ENCODE data around the gene TRIM4. TPM values are rescaled to one million over a fixed set of nuclear protein-coding genes. Genes with fewer than 3 reads are reported as not detected.
"Not testable (repeated sequence)": the region's sequence is repeated elsewhere in the genome, so short reads cannot be mapped to it uniquely, and the experiment has no call there.

Gene TRIM4
- total RNA-seq (2014; rRNA removed; shearing (Covaris generic)), result 19.1 and 19.4 TPM in 2 replicates

GRCh38 chr7:99918959-99919813, at the start of gene TRIM4:
TRIM4 (minus strand) TSS chr7:99919530; CDS start chr7:99919401, 129 bp downstream.
- peak; percentile 93 for DNase-seq (ENCODE audit: low read depth)

GRCh38 chr7:99958564-99959227, 39.4 kb upstream of the TRIM4 start:
- no peak for DNase-seq (ENCODE audit: low read depth)

- no peak for DNase-seq (ENCODE audit: low read depth)
Observed at GRCh38 chr7:99955247-99955646, 35.9 kb upstream of the TRIM4 start.

GRCh38 chr7:99954643-99955042, 35.3 kb upstream of the TRIM4 start:
- not testable (repeated sequence) for DNase-seq (ENCODE audit: low read depth)

GRCh38 chr7:99953649-99954048, 34.3 kb upstream of the TRIM4 start:
- DNase-seq (ENCODE audit: low read depth), result no peak

- not testable (repeated sequence) for DNase-seq (ENCODE audit: low read depth)
Observed at GRCh38 chr7:99952649-99953048, 33.3 kb upstream of the TRIM4 start.

GRCh38 chr7:99950819-99951218, 31.5 kb upstream of the TRIM4 start:
- DNase-seq (ENCODE audit: low read depth), result not testable (repeated sequence)

- peak; percentile 9 for DNase-seq (ENCODE audit: low read depth)
Observed at GRCh38 chr7:99949645-99950228, 30.4 kb upstream of the TRIM4 start.

- no peak for DNase-seq (ENCODE audit: low read depth)
Observed at GRCh38 chr7:99947608-99948007, 28.3 kb upstream of the TRIM4 start.

- DNase-seq (ENCODE audit: low read depth), result no peak
Observed at GRCh38 chr7:99944497-99945070, 25.3 kb upstream of the TRIM4 start.

GRCh38 chr7:99943641-99944496, 24.5 kb upstream of the TRIM4 start:
- peak; percentile 61 for DNase-seq (ENCODE audit: low read depth)

GRCh38 chr7:99938296-99938695, 19.0 kb upstream of the TRIM4 start:
- DNase-seq (ENCODE audit: low read depth), result no peak

- not testable (repeated sequence) for DNase-seq (ENCODE audit: low read depth)
Observed at GRCh38 chr7:99935009-99935408, 15.7 kb upstream of the TRIM4 start.

GRCh38 chr7:99930376-99930775, 11.0 kb upstream of the TRIM4 start:
- no peak for DNase-seq (ENCODE audit: low read depth)

GRCh38 chr7:99929730-99930053, 10.4 kb upstream of the TRIM4 start:
- no peak for DNase-seq (ENCODE audit: low read depth)

- peak; percentile 67 for DNase-seq (ENCODE audit: low read depth)
Observed at GRCh38 chr7:99928994-99929729, 9.8 kb upstream of the TRIM4 start, which contains the start of gene GJC3. GJC3 (minus strand) TSS chr7:99929620; CDS start chr7:99929620, 0 bp downstream.

- no peak for DNase-seq (ENCODE audit: low read depth)
Observed at GRCh38 chr7:99928188-99928587, 8.9 kb upstream of the TRIM4 start.

GRCh38 chr7:99927536-99927935, 8.2 kb upstream of the TRIM4 start:
- no peak for DNase-seq (ENCODE audit: low read depth)

GRCh38 chr7:99926321-99926720, 7.0 kb upstream of the TRIM4 start:
- no peak for DNase-seq (ENCODE audit: low read depth)

GRCh38 chr7:99923200-99923599, 3.9 kb upstream of the TRIM4 start:
- DNase-seq (ENCODE audit: low read depth), result no peak

GRCh38 chr7:99920149-99920548, 819 bp upstream of the TRIM4 start:
- peak; percentile 25 for DNase-seq (ENCODE audit: low read depth)
